Peyer's patch (tissue), 4 donors: ENCODE measurements around the gene TIFAB. TPM values are rescaled to one million over a fixed set of nuclear protein-coding genes. Genes with fewer than 3 reads are reported as not detected.
A peak's percentile ranks its signal among the peaks of the same experiment; 100 is the strongest.

ENCODE experiments used
- DNase-seq, 3 donors: peaks; one replicate each; pipeline ENCODE4 v3.0.0-alpha.2; 2017 to 2019
- H3K27ac ChIP-seq, 4 donors: fragments of 200-600 bp; sonication (generic); one replicate each; pipeline ENCODE4 v1.5.1; 2016 to 2019
- H3K27me3 ChIP-seq, 2 donors: fragments of 200-600 bp; sonication (generic); one replicate each; pipeline ENCODE4 v1.5.1; 2019
- H3K36me3 ChIP-seq, 3 donors: fragments of 200-600 bp; sonication (generic); one replicate each; pipeline ENCODE4 v1.5.1; 2016 to 2019
- H3K4me1 ChIP-seq, 4 donors: fragments of 200-600 bp; sonication (generic); one replicate each; pipeline ENCODE4 v1.5.1; 2016 to 2019
- H3K4me3 ChIP-seq, 4 donors: fragments of 200-600 bp; sonication (generic); 1 replicate in 3 of 4; 2 replicates in 1 of 4; pipeline ENCODE4 v1.5.1; 2016 to 2019; ENCODE audit warnings: mild to moderate bottlenecking in 1 of 4
- H3K9me3 ChIP-seq, 4 donors: fragments of 200-600 bp; sonication (generic); one replicate each; pipeline ENCODE4 v1.5.1; 2016 to 2019; ENCODE audit warnings: mild to moderate bottlenecking in 1 of 4
- CTCF ChIP-seq, 6 experiments: fragments of 450-650 bp in 4 of 6; fragments of 200-600 bp in 2 of 6; sonication (generic) in 1 of 6; IDR thresholded peaks; one replicate each; pipeline ENCODE4 v1.5.1; 2017 to 2019; ENCODE audit warnings: antibody characterized with exemption in 6 of 6, mild to moderate bottlenecking in 3 of 6, moderate library complexity in 1 of 6
- POLR2A ChIP-seq, 2 donors: fragments of 450-650 bp; IDR thresholded peaks; one replicate each; pipeline ENCODE4 v1.5.1; 2017; ENCODE audit warnings: antibody characterized with exemption in 2 of 2, mild to moderate bottlenecking in 2 of 2, moderate library complexity in 2 of 2
- total RNA-seq, 4 donors: library from RNA; depleted of rRNA; stranded (reverse); fragments of >200 nt; gene quantifications; one replicate each; pipeline ENCODE4 v1.1.0, GENCODE V29; 2016

Gene TIFAB
- total RNA-seq, 4 donors from 2014 or later: 0.83 TPM; not detected in 3

- H3K27me3 ChIP-seq: no peaks in the 10 kb centered on the region
- H3K4me3 ChIP-seq: no peak overlapping the region
- TF ChIP-seq CTCF (IDR thresholded peaks at IDR 0.05): no peak
- TF ChIP-seq POLR2A (IDR thresholded peaks at IDR 0.05): no peak
- no peaks in the 10 kb centered on the region for H3K9me3 ChIP-seq
- DNase-seq: peak in 1 of 3 donors; percentile 28
- H3K4me1 ChIP-seq: peaks cover 0 to 5% (median 0%) of the 10 kb centered on the region in 4 donors
- no peaks in the 10 kb centered on the region for H3K36me3 ChIP-seq
- H3K27ac ChIP-seq: no peak overlapping the region
These were observed 7.3 kb downstream of the TIFAB start for GRCh38 chr5:135444881-135445280.

- TF ChIP-seq POLR2A (IDR thresholded peaks at IDR 0.05): no peak
- TF ChIP-seq CTCF (IDR thresholded peaks at IDR 0.05): no peak
- Histone ChIP-seq H3K4me1 (peaks cover 0 to 5% (median 0%) of the 10 kb centered on the region in 4 donors), H3K27me3 (no peaks in the 10 kb centered on the region), H3K27ac (no peak overlapping the region), H3K4me3 (no peak overlapping the region), H3K36me3 (no peaks in the 10 kb centered on the region), H3K9me3 (no peaks in the 10 kb centered on the region)
- DNase-seq: peak in 1 of 3 donors; percentile 42
These were observed 7.8 kb downstream of the TIFAB start for GRCh38 chr5:135444360-135444759.

- Histone ChIP-seq H3K9me3 (no peaks in the 10 kb centered on the region), H3K27me3 (no peaks in the 10 kb centered on the region), H3K4me3 (no peak overlapping the region), H3K27ac (no peak overlapping the region), H3K4me1 (peaks cover 0 to 11% (median 0%) of the 10 kb centered on the region in 4 donors), H3K36me3 (no peaks in the 10 kb centered on the region)
- no peak for TF ChIP-seq POLR2A (IDR thresholded peaks at IDR 0.05)
- no peak for TF ChIP-seq CTCF (IDR thresholded peaks at IDR 0.05)
- DNase-seq: peak in 1 of 3 donors; percentile 25
These were observed 8.8 kb downstream of the TIFAB start for GRCh38 chr5:135443161-135443960.

- Histone ChIP-seq H3K4me1 (peaks cover 0 to 18% (median 0%) of the 10 kb centered on the region in 4 donors), H3K27ac (no peak overlapping the region), H3K9me3 (no peaks in the 10 kb centered on the region), H3K36me3 (no peaks in the 10 kb centered on the region), H3K4me3 (no peak overlapping the region), H3K27me3 (no peaks in the 10 kb centered on the region)
- TF ChIP-seq CTCF (IDR thresholded peaks at IDR 0.05): no peak
- no peak for TF ChIP-seq POLR2A (IDR thresholded peaks at IDR 0.05)
- peak in 1 of 3 donors; percentile 24 for DNase-seq
These were observed 9.6 kb downstream of the TIFAB start for GRCh38 chr5:135442431-135443160.

DNA sequence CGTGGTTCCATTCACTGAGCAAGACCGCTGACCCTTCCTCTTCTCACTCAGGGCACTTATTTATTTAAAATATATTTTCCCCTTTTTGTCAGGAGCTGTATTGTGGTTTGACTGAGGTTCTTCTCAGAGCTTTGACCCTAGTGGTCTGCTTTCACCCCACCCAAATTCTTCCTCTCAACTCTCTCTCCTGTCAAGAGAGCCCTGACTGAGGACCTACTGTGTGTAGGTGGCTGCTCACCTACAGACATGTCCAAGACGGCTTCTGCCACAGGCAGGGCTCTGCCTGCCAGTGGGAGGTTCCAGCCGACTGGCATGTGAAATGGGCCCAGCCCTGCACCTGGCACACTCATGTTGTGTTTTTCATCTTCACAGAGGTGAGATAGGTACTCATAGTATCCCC lies 10.2 kb downstream of the TIFAB start:
- H3K4me3 ChIP-seq: no peak overlapping the region
- TF ChIP-seq POLR2A (IDR thresholded peaks at IDR 0.05): no peak
- H3K27me3 ChIP-seq: no peaks in the 10 kb centered on the region
- no peak for DNase-seq
- peaks cover 0 to 20% (median 0%) of the 10 kb centered on the region in 4 donors for H3K4me1 ChIP-seq
- no peaks in the 10 kb centered on the region for H3K36me3 ChIP-seq
- no peak overlapping the region for H3K27ac ChIP-seq
- no peaks in the 10 kb centered on the region for H3K9me3 ChIP-seq

GRCh38 chr5:135441350-135441831 lies 10.8 kb downstream of the TIFAB start:
- peaks cover 0 to 20% (median 0%) of the 10 kb centered on the region in 4 donors for H3K4me1 ChIP-seq
- peak in 1 of 3 donors; percentile 26 for DNase-seq
- TF ChIP-seq CTCF (IDR thresholded peaks at IDR 0.05) (no peak), POLR2A (IDR thresholded peaks at IDR 0.05) (no peak)
- no peaks in the 10 kb centered on the region for H3K36me3 ChIP-seq
- no peaks in the 10 kb centered on the region for H3K27me3 ChIP-seq
- H3K9me3 ChIP-seq: no peaks in the 10 kb centered on the region
- H3K4me3 ChIP-seq: no peak overlapping the region
- H3K27ac ChIP-seq: no peak overlapping the region
